Stomach (tissue), 4 donors: ENCODE data around the gene EIF3J.

Experiments used
- CTCF ChIP-seq, 7 experiments: fragments of 450-650 bp in 4 of 7; fragments of 200-600 bp in 3 of 7; sonication (generic) in 3 of 7; IDR thresholded peaks; one replicate each; pipeline ENCODE4 v1.5.1; 2016 to 2019; ENCODE audit warnings: antibody characterized with exemption in 7 of 7, control low read depth in 2 of 7, mild to moderate bottlenecking in 1 of 7
- POLR2A ChIP-seq, 4 donors: fragments of 450-650 bp; IDR thresholded peaks; one replicate each; pipeline ENCODE4 v1.6.1; 2016; ENCODE audit warnings: antibody characterized with exemption in 4 of 4, control low read depth in 2 of 4, mild to moderate bottlenecking in 1 of 4, moderate library complexity in 1 of 4

- TF ChIP-seq POLR2A (IDR thresholded peaks at IDR 0.05) (no peak), CTCF (IDR thresholded peaks at IDR 0.05) (no peak)
Observed at GRCh38 chr15:44573386-44573785, 36.4 kb downstream of the EIF3J start.
